PC-9 (cell line): ENCODE data around the gene ARHGAP24.

Experiments used
- CTCF ChIP-seq: fragments of 200-600 bp; sonication (generic); conservative IDR thresholded peaks from 2 replicates; pipeline ENCODE4 v1.6.1; 2017; ENCODE audit warnings: mixed run types, antibody characterized with exemption, mild to moderate bottlenecking, moderate library complexity
- EZH2 ChIP-seq: fragments of 200-600 bp; sonication (generic); IDR thresholded peaks from 2 replicates; pipeline ENCODE4 v1.8.0; 2017; ENCODE audit warnings: antibody characterized with exemption, low read depth

- no peak for TF ChIP-seq CTCF
- no peak for TF ChIP-seq EZH2
Measured at GRCh38 chr4:85426366-85426765, 48.6 kb upstream of the ARHGAP24 start.
